NCI-H146 (cell line): Measurements from ENCODE around the gene COTL1.

Experiments used
- DNase-seq: peaks from one replicate; lab custom pipeline; 2025; lab: John Stamatoyannopoulos, UW

The COTL1 gene

GRCh38 chr16:84617791-84618580 is at the start of gene COTL1:
TSS of gene COTL1 (minus strand) at chr16:84618078. CDS start at chr16:84617914, 164 bp downstream.
- peak; percentile 93 for DNase-seq

- no peak for DNase-seq
Measured at GRCh38 chr16:84665843-84666242, 48.0 kb upstream of the COTL1 start.

GRCh38 chr16:84665359-84665758 is 47.5 kb upstream of the COTL1 start:
- DNase-seq: no peak

GRCh38 chr16:84663433-84664101 is 45.7 kb upstream of the COTL1 start:
- DNase-seq: no peak

GRCh38 chr16:84662471-84662870 is 44.6 kb upstream of the COTL1 start:
- no peak for DNase-seq

GRCh38 chr16:84661418-84662060 is 43.7 kb upstream of the COTL1 start:
- DNase-seq: no peak

- DNase-seq: no peak
Measured at GRCh38 chr16:84660973-84661372, 43.1 kb upstream of the COTL1 start.

- DNase-seq: no peak
Measured at GRCh38 chr16:84659656-84660300, 41.9 kb upstream of the COTL1 start.

GRCh38 chr16:84658690-84659089 is 40.8 kb upstream of the COTL1 start:
- no peak for DNase-seq

GRCh38 chr16:84657229-84657837 is 39.5 kb upstream of the COTL1 start:
- no peak for DNase-seq

GRCh38 chr16:84656649-84657048 is 38.8 kb upstream of the COTL1 start:
- no peak for DNase-seq

- DNase-seq: no peak
Measured at GRCh38 chr16:84654998-84655397, 37.1 kb upstream of the COTL1 start.

- DNase-seq: no peak
Measured at GRCh38 chr16:84654238-84654637, 36.4 kb upstream of the COTL1 start.

GRCh38 chr16:84652566-84652965 is 34.7 kb upstream of the COTL1 start:
- no peak for DNase-seq

GRCh38 chr16:84650062-84650991 is 32.4 kb upstream of the COTL1 start:
- DNase-seq: no peak

GRCh38 chr16:84649511-84649861 is 31.6 kb upstream of the COTL1 start:
- DNase-seq: no peak

GRCh38 chr16:84648595-84649510 is 31.0 kb upstream of the COTL1 start:
- DNase-seq: peak; percentile 41

- peak; percentile 45 for DNase-seq
Measured at GRCh38 chr16:84647828-84648594, 30.1 kb upstream of the COTL1 start, which contains the start of gene KLHL36. TSS of gene KLHL36 (plus strand) at chr16:84648511. CDS start at chr16:84650868, 2,357 bp downstream.

- no peak for DNase-seq
Measured at GRCh38 chr16:84643674-84644073, 25.8 kb upstream of the COTL1 start.
